Liver (tissue), 9 donors: ENCODE data around the gene ZP4. TPM values are rescaled to one million over a fixed set of nuclear protein-coding genes. Genes with fewer than 3 reads are reported as not detected.
"Not testable (repeated sequence)": the region's sequence is repeated elsewhere in the genome, so short reads cannot be mapped to it uniquely, and the experiment has no call there.

Experiments
- DNase-seq: peaks from one replicate; pipeline ENCODE4 v3.0.0-alpha.2; 2017; ENCODE audit warnings: low spot score
- H3K27ac ChIP-seq, 2 donors: one replicate each; pipeline ENCODE4 v1.7.0; 2013; ENCODE audit warnings: inconsistent platforms in 2 of 2, low read length in 2 of 2, control low read depth in 1 of 2, low read depth in 1 of 2, mild to moderate bottlenecking in 1 of 2
- H3K27me3 ChIP-seq, 4 donors: one replicate each; pipeline versions ENCODE4 v1.6.1 to v1.7.0; 2013; ENCODE audit warnings: low read length in 3 of 4, inconsistent platforms in 1 of 4, mild to moderate bottlenecking in 1 of 4, moderate library complexity in 1 of 4; ENCODE audit not compliant: control insufficient read depth in 4 of 4, insufficient read depth in 4 of 4
- H3K36me3 ChIP-seq, 4 donors: one replicate each; pipeline versions ENCODE4 v1.6.1 to v1.7.0; 2013; ENCODE audit warnings: low read length in 3 of 4, mild to moderate bottlenecking in 3 of 4, low read depth in 1 of 4, moderate library complexity in 1 of 4; ENCODE audit not compliant: control insufficient read depth in 4 of 4, insufficient read depth in 3 of 4
- H3K4me1 ChIP-seq, 4 donors: one replicate each; pipeline versions ENCODE4 v1.6.1 to v1.7.0; 2013; ENCODE audit warnings: low read length in 3 of 4, mild to moderate bottlenecking in 3 of 4, moderate library complexity in 1 of 4; ENCODE audit not compliant: control insufficient read depth in 4 of 4, insufficient read depth in 4 of 4
- H3K4me3 ChIP-seq, 3 donors: one replicate each; pipeline versions ENCODE4 v1.6.1 to v1.7.0; 2013; ENCODE audit warnings: low read length in 3 of 3, control low read depth in 1 of 3, low read depth in 1 of 3, mild to moderate bottlenecking in 1 of 3
- H3K9ac ChIP-seq, 2 donors: one replicate each; pipeline ENCODE4 v1.7.0; 2013; ENCODE audit warnings: low read length in 2 of 2, mild to moderate bottlenecking in 2 of 2, moderate library complexity in 2 of 2, control low read depth in 1 of 2, low read depth in 1 of 2
- H3K9me3 ChIP-seq, 4 donors: one replicate each; pipeline versions ENCODE4 v1.6.1 to v1.7.0; 2013; ENCODE audit warnings: low read length in 3 of 4; ENCODE audit not compliant: control insufficient read depth in 4 of 4
- CTCF ChIP-seq: fragments of 150-350 bp; IDR thresholded peaks from 2 replicates; pipeline ENCODE4 v1.5.1; 2017; ENCODE audit warnings: improper control_type of control experiment, low read depth, low read length; ENCODE audit not compliant: missing input control
- HNF4A ChIP-seq, 2 donors: conservative IDR thresholded peaks; 2 replicates each; pipeline ENCODE4 v1.6.1; 2016; ENCODE audit warnings: antibody characterized with exemption in 2 of 2, mild to moderate bottlenecking in 2 of 2
- HNF4G ChIP-seq: IDR thresholded peaks from 2 replicates; pipeline ENCODE4 v1.6.1; 2016; ENCODE audit warnings: antibody characterized with exemption
- JUND ChIP-seq, 2 donors: IDR thresholded peaks; 2 replicates each; pipeline ENCODE4 v1.6.1; 2016; ENCODE audit warnings: antibody characterized with exemption in 2 of 2
- NR2F2 ChIP-seq: IDR thresholded peaks from 2 replicates; pipeline ENCODE4 v1.6.1; 2016; ENCODE audit warnings: antibody characterized with exemption
- RAD21 ChIP-seq, 2 donors: IDR thresholded peaks; 2 replicates each; pipeline ENCODE4 v1.6.1; 2016; ENCODE audit warnings: antibody characterized with exemption in 2 of 2, mild to moderate bottlenecking in 2 of 2
- REST ChIP-seq: IDR thresholded peaks from 2 replicates; pipeline ENCODE4 v1.6.1; 2016; ENCODE audit warnings: antibody characterized with exemption, mild to moderate bottlenecking
- SP1 ChIP-seq: IDR thresholded peaks from 2 replicates; pipeline ENCODE4 v1.6.1; 2018; ENCODE audit warnings: antibody characterized with exemption, mild to moderate bottlenecking
- TAF1 ChIP-seq: conservative IDR thresholded peaks from 2 replicates; pipeline ENCODE4 v1.6.1; 2016; ENCODE audit warnings: antibody characterized with exemption, mild to moderate bottlenecking
- YY1 ChIP-seq: IDR thresholded peaks from 2 replicates; pipeline ENCODE4 v1.6.1; 2016; ENCODE audit warnings: antibody characterized with exemption, mild to moderate bottlenecking
- ZBTB33 ChIP-seq: IDR thresholded peaks from 2 replicates; pipeline ENCODE4 v1.6.1; 2016; ENCODE audit warnings: antibody characterized with exemption
- WGBS: extraction: QIAGEN DNeasy Blood & Tissue Kit; methylation state at CpG from one replicate; pipeline ENCODE4 v1.1.7; 2013; 5-methylcytosine and 5-hydroxymethylcytosine counted together
- polyA plus RNA-seq, 2 donors: library from polyadenylated mRNA; stranded (reverse) in 1 of 2; unstranded in 1 of 2; fragments of 200-250 nt in 1 of 2; fragments of >200 nt in 1 of 2; fragmentation: Nextera tagmentation in 1 of 2; extraction: Ambion mirVana in 1 of 2; gene quantifications; one replicate each; pipeline versions ENCODE4 v1.2.1 to v1.2.3, GENCODE V29; 2013 to 2015
- total RNA-seq, 2 donors: library from RNA; depleted of rRNA; stranded (reverse); fragments of >200 nt; gene quantifications; one replicate each; pipeline ENCODE4 v1.2.3, GENCODE V29; 2014
- donor health status: healthy.
- donor health status: healthy.
- donor health status: healthy.
- donor health status: healthy.
- donor health status: healthy.

ZP4 gene
- total and polyA plus RNA-seq, 4 donors = not detected

- no peak for TF ChIP-seq ZBTB33
Observed at GRCh38 chr1:237852342-237852741, 38.4 kb downstream of the ZP4 start (continued).

- Histone ChIP-seq H3K9ac (no peak overlapping the region), H3K4me1 (no peaks in the 10 kb centered on the region), H3K27me3 (no peaks in the 10 kb centered on the region), H3K4me3 (no peak overlapping the region), H3K9me3 (no peaks in the 10 kb centered on the region), H3K36me3 (no peaks in the 10 kb centered on the region), H3K27ac (no peak overlapping the region)
- DNase-seq = peak; percentile 55
- WGBS = 23% methylated on average over 6 of the region's 6 CpGs
- TF ChIP-seq HNF4A (conservative IDR thresholded peaks at IDR 0.05) (no peak), CTCF (peak; percentile 64), RAD21 (IDR thresholded peaks at IDR 0.05) (peak; percentile 71 to 78)
Observed at GRCh38 chr1:237851210-237851845, 39.4 kb downstream of the ZP4 start.

GRCh38 chr1:237843516-237843915 is 47.2 kb downstream of the ZP4 start:
- not testable (repeated sequence) for H3K36me3 ChIP-seq, H3K4me3 ChIP-seq, H3K9ac ChIP-seq, H3K27me3 ChIP-seq, H3K27ac ChIP-seq, DNase-seq, H3K4me1 ChIP-seq, H3K9me3 ChIP-seq
- 84% methylated on average over 3 of the region's 3 CpGs for WGBS

GRCh38 chr1:237841485-237841884 is 49.2 kb downstream of the ZP4 start:
- no peaks in the 10 kb centered on the region for H3K36me3 ChIP-seq
- H3K9ac ChIP-seq = no peak overlapping the region
- no peaks in the 10 kb centered on the region for H3K9me3 ChIP-seq
- no peak for TF ChIP-seq TAF1
- no peak for TF ChIP-seq SP1
- TF ChIP-seq HNF4G = no peak
- TF ChIP-seq CTCF = no peak
- TF ChIP-seq JUND (IDR thresholded peaks at IDR 0.05) = no peak
- TF ChIP-seq NR2F2 = no peak
- TF ChIP-seq REST = no peak
- no peak for TF ChIP-seq RAD21 (IDR thresholded peaks at IDR 0.05)
- no peak for TF ChIP-seq YY1
- DNase-seq = no peak
- no peak overlapping the region for H3K4me3 ChIP-seq
- WGBS = 65% methylated on average over 3 of the region's 3 CpGs
- no peaks in the 10 kb centered on the region for H3K4me1 ChIP-seq
- no peaks in the 10 kb centered on the region for H3K27me3 ChIP-seq
- no peak overlapping the region for H3K27ac ChIP-seq
